GM19467 (cell line): ENCODE results near the gene TRIM44.

Experiments
- ATAC-seq: cut with Tn5 transposase; IDR thresholded peaks from one replicate; pipeline ENCODE4 v1.9.1; 2021; ENCODE audit warnings: mild to moderate bottlenecking, moderate library complexity; ENCODE audit not compliant: unreplicated experiment

TRIM44 gene

DNA sequence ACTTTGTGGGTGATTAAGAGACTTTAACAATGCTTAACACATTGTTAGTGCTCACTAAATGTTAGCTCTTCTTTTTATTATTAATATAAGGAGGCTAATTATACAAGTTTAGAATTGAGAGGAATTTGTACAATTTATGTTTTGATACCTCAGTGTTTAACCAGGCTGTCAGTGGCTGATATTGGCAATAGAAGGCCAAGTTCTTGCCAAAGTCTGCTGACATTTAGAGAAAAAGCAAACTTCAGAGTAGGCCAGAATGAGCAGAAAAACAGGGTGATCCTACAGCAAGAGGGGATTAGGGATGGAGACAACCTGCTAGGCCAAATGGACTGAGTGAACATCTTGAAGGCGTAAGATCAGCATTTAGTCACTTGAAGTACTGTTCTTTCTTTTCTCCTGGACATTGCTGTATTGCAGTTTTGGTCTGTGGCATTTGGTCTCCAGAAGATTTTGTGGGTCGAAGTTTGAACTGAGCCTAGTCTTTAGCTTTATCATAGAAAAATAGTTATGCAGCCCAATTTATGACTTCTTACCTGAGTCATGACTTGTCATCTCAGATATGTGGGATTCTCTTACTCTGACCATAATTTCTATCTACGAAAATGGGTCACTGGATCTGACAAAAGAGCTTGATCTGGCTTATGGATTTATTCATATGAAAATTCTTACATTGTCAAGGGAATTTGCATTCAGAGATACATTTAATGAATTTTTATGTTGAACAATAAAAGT is 9.0 kb downstream of the TRIM44 start:
- ATAC-seq: no peak

- no peak for ATAC-seq
Measured at GRCh38 chr11:35672608-35673007, 10.0 kb downstream of the TRIM44 start.

DNA sequence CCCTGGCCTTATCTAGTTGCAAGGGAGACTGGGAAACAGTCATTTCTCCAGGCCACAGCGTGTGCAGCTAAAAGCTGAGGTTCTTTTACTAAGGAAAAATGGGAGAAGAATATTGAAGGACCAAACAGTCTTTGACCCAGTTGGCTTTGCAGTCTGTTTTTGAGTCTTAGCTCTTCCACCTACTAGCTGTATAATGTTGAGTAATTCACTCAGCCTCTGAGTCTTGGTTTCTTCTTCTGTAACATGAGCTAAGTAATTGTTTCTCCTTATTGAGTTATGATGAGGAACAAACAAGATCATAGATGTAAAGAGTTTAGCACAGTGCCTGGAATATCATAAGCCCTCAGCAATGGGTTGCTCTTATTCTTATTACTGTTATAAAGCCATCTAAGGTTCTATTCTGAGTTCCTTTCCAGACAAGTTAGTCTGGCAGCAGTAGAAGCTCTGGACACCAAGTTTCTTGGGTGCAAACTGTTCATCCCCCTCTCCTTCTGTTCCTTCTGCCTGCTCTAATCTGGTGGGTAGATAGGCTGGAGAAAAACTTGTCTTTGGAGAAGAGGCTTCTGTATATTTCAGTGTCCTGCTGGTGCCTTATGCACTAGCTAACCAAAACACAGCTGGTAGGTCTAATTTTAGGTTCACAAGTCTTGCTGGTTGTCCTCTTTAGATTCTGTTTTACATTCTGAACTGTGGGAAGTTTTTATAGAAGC is 13.5 kb downstream of the TRIM44 start:
- no peak for ATAC-seq

GRCh38 chr11:35676611-35676965 is 14.0 kb downstream of the TRIM44 start:
- no peak for ATAC-seq

DNA sequence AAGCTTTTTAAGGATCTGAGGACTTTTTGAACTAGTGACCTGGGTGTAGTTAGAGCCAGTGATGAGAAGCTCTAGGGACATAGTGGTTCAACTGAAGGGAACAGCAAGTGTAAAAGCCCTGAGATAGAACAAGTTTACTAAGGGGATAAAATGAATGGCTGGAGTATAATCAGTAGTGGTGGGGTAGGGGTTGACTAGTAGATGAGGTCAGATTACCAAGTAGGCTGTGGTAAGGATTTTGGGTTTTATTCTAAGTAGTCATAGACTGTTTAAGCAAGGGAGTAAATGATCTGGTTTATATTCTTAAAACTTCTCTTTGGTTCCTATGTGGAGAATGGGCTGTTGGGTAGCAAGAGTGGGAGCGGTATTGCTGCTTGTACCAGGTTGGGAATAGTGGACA is 15.3 kb downstream of the TRIM44 start:
- ATAC-seq: no peak

GRCh38 chr11:35678471-35678870 is 15.9 kb downstream of the TRIM44 start:
- no peak for ATAC-seq

DNA sequence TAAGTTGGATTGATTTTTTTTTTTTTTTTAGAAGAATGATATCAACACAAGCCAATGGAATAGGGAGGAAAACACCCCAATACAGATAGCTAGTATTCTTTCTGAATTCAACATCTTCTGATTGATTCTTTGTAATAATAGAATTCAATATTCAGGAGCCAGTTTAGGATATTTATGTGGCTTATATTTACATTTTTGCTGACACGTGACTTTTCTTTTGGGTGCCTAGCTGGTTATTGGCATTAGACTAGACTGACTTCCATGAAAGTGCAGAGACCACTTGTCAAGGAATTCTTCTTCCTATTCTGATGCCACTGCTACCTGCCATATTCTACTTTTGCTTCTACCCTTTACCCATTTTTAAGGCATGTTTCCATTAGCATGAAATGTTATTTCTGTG is 16.4 kb downstream of the TRIM44 start:
- ATAC-seq: no peak

DNA sequence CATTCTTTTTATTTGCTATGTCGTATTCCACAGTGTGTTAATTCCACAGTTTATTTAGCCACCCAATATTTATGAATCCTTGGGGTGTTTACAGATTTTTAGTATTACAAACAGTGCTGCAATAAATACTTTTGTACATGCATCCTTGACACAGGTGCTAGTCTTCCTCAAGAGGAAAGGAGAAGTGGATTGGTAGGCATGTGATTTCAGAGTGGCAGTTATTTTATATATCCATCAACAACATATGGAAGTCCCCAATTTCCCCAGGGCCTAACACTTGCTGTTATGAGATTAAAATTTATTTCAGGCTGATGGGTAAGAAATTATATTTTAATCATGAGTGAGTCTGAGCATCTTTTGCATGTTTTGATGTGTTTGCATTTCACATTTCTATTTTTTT is 17.9 kb downstream of the TRIM44 start:
- no peak for ATAC-seq

DNA sequence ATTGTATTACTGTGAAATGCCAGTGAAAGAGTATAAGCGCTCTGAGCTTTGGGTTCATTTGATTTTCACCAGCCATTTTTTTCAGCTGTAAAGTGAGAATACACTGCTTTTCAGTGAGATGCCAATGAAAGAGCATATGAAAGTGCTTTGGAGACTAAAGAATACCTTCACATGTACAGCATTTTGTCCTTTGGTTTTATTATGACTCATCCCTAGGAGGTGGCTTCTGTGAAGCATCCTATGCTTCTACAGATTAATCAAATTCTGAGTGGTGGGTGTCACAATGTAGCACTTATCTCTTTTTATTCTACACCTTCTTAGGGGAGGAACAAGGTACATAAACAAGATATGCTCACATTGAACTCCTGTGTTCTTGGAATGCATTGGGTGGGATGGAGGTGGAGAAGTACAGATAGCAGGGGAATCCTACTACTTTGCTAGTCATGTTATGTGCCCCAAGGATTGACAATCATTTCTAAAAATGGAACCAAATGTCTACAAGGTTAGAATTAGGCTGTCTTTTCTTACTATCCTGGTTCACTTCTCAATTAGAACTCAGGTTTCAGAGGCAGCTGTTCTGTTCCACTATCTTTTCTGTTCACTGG is 18.7 kb downstream of the TRIM44 start:
- no peak for ATAC-seq

DNA sequence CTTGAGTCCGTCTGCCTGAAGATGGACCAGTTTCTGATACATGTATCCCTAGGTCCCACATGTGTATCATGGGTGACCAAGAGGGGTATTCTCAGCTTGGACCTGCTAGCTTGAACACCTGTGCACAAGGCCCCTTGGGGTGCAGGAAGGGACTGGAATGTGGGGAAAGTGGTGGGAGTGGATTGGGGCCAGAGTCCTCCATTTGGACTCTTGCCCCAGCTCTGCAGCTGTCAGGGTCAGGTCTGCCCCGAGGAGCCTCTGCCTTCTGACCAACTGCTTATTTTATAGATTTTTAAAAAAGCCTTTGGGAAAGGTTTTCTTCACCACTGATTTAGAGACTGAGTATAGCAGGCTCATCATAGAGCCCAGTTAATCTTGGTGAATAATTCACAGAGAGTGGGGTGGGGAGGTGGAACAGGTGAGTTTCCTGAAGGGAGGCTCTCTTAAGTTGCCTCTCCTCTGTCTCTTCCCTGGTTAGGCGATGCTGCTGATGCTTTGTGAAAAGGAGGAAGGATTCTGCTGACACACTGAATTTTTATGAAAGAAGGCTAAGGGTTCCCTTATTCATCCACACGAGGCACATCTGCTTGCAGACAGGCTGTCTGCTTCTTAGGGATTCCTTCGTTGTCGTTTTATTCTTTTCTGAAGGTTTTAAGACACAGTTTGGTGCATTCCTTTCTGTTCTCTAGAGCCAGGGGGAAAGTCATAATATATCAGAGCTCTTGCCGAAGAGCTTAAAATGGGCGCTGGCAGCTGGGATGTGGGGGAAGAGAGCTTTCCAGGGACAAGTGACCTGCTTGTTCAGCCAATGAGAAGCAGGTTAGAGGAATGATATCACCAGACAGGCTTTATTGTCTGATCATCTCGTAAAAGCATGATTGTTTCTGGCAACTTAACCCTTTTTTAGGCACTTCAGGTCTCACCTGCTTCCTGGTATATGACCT is 19.9 kb downstream of the TRIM44 start:
- no peak for ATAC-seq

- ATAC-seq: peak; percentile 65
Measured at GRCh38 chr11:35683728-35684339, 21.3 kb downstream of the TRIM44 start.

DNA sequence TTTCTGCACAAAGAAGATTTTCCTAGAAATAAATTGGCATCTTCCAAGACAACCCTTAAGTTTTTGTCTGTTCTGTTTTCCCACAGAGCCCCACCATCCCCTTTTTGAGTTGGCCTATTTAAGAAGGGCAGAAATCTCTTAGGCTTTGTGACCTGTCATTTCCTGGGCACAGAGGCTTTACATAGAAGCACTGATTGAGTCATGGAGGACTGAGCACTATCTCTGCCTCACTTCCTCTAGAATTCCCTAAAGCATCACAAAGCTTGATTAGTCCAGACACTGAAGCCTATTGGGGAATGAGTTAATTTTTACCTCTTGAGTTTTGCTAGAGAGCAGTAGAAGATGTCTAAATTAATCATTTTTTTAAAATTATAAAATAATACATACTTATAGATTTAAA is 25.4 kb downstream of the TRIM44 start:
- ATAC-seq: no peak

DNA sequence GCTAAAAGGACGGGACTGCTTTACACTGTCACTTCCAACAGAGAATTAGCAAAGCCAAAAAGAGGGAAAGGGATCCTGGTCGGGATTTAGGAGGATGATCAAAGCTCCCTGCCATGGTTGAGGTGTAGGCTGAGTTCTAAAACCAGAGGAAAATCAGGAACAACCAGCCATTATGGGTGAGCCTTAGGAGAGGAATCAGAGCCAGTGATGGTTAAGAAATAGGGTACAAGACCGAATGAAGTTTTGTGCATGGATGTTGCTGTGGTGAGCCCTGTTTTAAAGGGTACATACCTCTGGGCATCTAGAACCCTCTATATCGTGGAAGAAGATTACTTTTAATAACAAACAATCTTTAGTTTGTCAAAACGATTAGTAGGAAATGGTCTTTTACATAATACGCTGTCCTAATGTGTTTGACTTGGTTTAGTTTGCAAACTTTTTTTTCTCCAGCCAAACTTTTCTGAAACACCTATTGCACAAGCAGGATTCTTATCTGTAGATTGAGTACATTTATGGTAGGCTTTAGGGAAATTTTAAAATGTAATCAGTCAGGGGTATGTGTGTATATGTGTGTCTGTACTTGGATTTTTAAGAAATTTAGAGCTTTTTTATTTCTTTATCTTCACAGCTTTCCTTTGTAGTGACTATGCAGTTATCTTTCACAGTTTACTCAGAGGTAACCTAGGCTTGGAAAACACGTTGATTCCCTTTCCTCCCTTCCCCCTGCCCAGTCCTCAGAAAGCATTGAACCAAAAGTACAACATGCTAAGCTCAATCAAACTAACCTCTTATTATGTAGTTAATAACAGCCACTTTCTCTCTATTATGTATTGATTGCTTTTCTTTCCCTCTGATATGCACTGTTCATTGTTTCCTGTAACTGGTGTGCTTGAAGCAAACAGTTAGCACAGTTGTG is 26.8 kb downstream of the TRIM44 start:
- ATAC-seq: no peak

DNA sequence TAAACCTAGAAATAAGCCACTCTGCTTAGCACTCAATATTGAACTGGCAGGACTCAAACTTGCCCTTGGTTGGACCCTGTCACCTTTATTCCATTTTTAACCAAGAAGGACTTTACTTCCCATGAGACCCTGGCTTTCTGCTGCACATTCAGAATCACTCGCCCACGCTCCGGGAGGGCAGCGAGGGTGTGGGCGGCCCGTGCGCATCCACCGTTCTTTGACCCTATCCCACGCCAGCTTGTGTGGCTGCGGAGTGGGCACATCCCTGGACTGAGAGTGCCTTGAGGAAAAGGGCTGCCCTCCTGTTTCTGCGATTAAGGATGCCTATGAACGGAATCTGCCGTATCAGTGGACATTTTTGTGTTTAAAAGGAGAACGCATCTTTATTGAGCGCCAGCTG is 39.6 kb downstream of the TRIM44 start:
- no peak for ATAC-seq

DNA sequence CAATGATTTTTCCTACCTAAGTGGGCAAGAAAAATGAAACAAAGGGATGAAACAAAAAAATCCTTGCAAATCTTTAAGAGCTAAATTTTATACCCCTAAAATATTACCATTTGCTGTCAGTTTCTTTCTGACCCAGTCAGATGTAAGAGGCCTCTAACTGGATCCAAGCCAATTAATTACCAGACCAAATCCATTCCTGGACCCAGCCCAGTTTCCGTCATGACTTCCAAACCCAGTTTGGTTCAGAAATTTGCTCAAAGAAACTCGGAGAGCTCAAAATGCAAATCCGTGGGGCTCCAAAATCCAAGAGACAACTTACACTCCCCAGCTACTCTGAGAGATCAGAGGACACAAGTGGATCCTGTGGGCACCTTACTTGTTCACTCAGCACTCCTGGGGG is 46.8 kb downstream of the TRIM44 start:
- no peak for ATAC-seq

DNA sequence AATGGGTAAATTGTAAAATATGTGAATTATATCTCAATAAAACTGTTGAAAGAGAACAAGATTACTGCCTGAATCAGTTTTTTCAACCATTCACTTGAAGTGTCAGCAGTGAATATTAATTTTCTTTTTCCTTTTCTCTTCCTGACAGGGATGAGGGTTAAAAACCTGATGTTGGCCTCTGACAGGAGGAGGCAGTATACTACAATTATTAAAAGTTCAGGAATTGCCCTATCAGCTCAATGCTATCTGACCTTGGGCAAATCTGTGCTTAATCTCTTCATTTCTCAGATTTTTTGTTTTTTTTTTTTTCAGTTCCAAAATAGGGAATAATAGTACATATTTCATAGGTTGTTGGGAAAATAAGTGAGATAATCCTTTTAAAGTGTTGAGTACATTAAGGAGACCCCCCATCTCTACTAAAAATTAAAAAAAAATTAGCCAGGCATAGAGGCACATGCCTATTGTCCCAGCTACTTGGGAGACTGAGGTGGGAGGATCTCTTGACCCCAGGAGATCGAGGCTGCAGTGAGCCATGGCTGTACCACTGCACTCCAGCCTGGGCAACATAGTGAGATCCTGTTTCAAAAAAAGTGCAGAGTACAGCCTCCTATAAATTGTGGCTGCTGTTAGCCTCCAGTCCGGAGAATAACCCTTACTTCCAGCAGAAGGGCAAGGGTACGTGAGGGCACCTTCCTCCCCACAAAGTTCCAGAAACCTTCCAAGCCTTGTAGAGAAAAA is 48.8 kb downstream of the TRIM44 start:
- ATAC-seq: no peak

- ATAC-seq: no peak
Measured at GRCh38 chr11:35711924-35712323, 49.3 kb downstream of the TRIM44 start.

GRCh38 chr11:35712533-35712932 is 50.0 kb downstream of the TRIM44 start:
- ATAC-seq: no peak
